PC-3 (cell line): Measurements from ENCODE around the gene ZPBP. TPM values are rescaled to one million over a fixed set of nuclear protein-coding genes. Genes with fewer than 3 reads are reported as not detected.

Experiments
- ATAC-seq: fragments of 200-7000 bp; cut with Tn5 transposase; 2 replicates; pipeline ENCODE4 v1.9.1; 2020; ENCODE audit warnings: mild to moderate bottlenecking, moderate library complexity
- BruUV-seq: library from RNA; stranded (reverse); fragments of 400-500 nt; replicated peaks from 2 replicates; lab custom pipeline; 2021; lab: Mats Ljungman, UMichigan
- CTCF ChIA-PET: fragments of 300-600 bp; sonication (Branson Sonifier 250); formaldehyde crosslinking; loops from one replicate; lab custom pipeline; 2022; ENCODE audit warnings: antibody characterized with exemption; lab: Charles Lee
- POLR2A ChIA-PET: fragments of 300-600 bp; sonication (Branson Sonifier 250); formaldehyde crosslinking; loops from one replicate; lab custom pipeline; 2022; ENCODE audit warnings: antibody characterized with exemption; ENCODE audit not compliant: unreplicated experiment; lab: Charles Lee
- DNase-seq: peaks from one replicate; pipeline ENCODE4 v3.0.0-alpha.2; 2015
- H2AFZ ChIP-seq: fragments of 300-600 bp; sonication (generic); 2 replicates; pipeline ENCODE4 v1.6.0; 2016; ENCODE audit warnings: antibody characterized with exemption, low read length
- H3F3A ChIP-seq: fragments of 300-600 bp; sonication (generic); one replicate; pipeline ENCODE4 v1.6.0; 2017; ENCODE audit warnings: antibody characterized with exemption, low read length, control low read depth, mild to moderate bottlenecking; ENCODE audit not compliant: unreplicated experiment
- H3K27ac ChIP-seq: fragments of 300-600 bp; sonication (generic); 2 replicates; pipeline ENCODE4 v1.5.1; 2016; ENCODE audit warnings: mild to moderate bottlenecking, low read length
- H3K27me3 ChIP-seq: fragments of 300-600 bp; sonication (generic); 2 replicates; pipeline ENCODE4 v1.6.1; 2016; ENCODE audit warnings: low read length, mixed read lengths
- H3K36me3 ChIP-seq: fragments of 300-600 bp; sonication (generic); 2 replicates; pipeline ENCODE4 v1.6.1; 2016; ENCODE audit warnings: low read depth, mixed run types, low read length, mixed read lengths
- H3K4me1 ChIP-seq: fragments of 300-600 bp; sonication (generic); 2 replicates; pipeline ENCODE4 v1.5.1; 2016; ENCODE audit warnings: low read length; ENCODE audit not compliant: insufficient read depth
- H3K4me2 ChIP-seq: fragments of 300-600 bp; sonication (generic); 2 replicates; pipeline ENCODE4 v1.6.0; 2016; ENCODE audit warnings: low read length
- H3K4me3 ChIP-seq: fragments of 300-600 bp; sonication (generic); 2 replicates; pipeline ENCODE4 v1.5.1; 2016; ENCODE audit warnings: mild to moderate bottlenecking, low read length, mixed read lengths
- H3K79me2 ChIP-seq: fragments of 300-600 bp; sonication (generic); 2 replicates; pipeline ENCODE4 v1.6.1; 2017; ENCODE audit warnings: low read length, mixed read lengths
- H3K9ac ChIP-seq: fragments of 300-600 bp; sonication (generic); 2 replicates; pipeline ENCODE4 v1.6.0; 2016; ENCODE audit warnings: mild to moderate bottlenecking, low read length
- H3K9me2 ChIP-seq: fragments of 300-600 bp; sonication (generic); replicated peaks from 2 replicates; pipeline ENCODE4 v1.6.1; 2016; ENCODE audit warnings: mixed run types, low read length, mixed read lengths
- H3K9me3 ChIP-seq: fragments of 300-600 bp; sonication (generic); 2 replicates; pipeline ENCODE4 v1.6.1; 2016; ENCODE audit warnings: low read length, mixed read lengths
- H4K20me1 ChIP-seq: fragments of 300-600 bp; sonication (generic); 2 replicates; pipeline ENCODE4 v1.6.1; 2016; ENCODE audit warnings: low read length, mixed read lengths
- CTCF ChIP-seq: fragments of 300-600 bp; sonication (generic); conservative IDR thresholded peaks from 2 replicates; pipeline ENCODE4 v1.5.1; 2017; ENCODE audit warnings: antibody characterized with exemption, low read depth, mild to moderate bottlenecking, low read length
- EZH2 ChIP-seq: fragments of 300-600 bp; sonication (generic); IDR thresholded peaks from one replicate; pipeline ENCODE4 v1.6.1; 2017; ENCODE audit warnings: antibody characterized with exemption, mild to moderate bottlenecking, low read length; ENCODE audit not compliant: unreplicated experiment
- EZH2phosphoT487 ChIP-seq: fragments of 300-600 bp; sonication (generic); IDR thresholded peaks from 2 replicates; pipeline ENCODE4 v1.6.1; 2018; ENCODE audit warnings: mild to moderate bottlenecking, antibody characterized with exemption, low read length, borderline replicate concordance
- intact Hi-C: fragments of 100-400 bp; cut with micrococcal nuclease; formaldehyde crosslinking; loops from 2 replicates; pipeline ENCODE4 v1.9.0; 2023
- total RNA-seq: library from RNA; depleted of rRNA; stranded (reverse); fragments of >200 nt; gene quantifications from 2 replicates; pipeline ENCODE4 v1.2.3, GENCODE V29; 2014

The ZPBP gene
- total RNA-seq, 1 experiment from 2014 or later, result not detected

GRCh38 chr7:49911909-49912308 is 181.1 kb downstream of the ZPBP start:
- Histone ChIP-seq H3K27ac (no peak overlapping the region), H3K9me3 (no peaks in the 10 kb centered on the region), H3K9me2 (no peaks in the 10 kb centered on the region), H3K4me2 (no peak overlapping the region), H3K27me3 (no peaks in the 10 kb centered on the region), H3K4me3 (no peak overlapping the region), H3K9ac (no peak overlapping the region), H2AFZ (no peak overlapping the region), H3F3A (no peaks in the 10 kb centered on the region), H4K20me1 (no peaks in the 10 kb centered on the region), H3K4me1 (no peaks in the 10 kb centered on the region), H3K36me3 (no peaks in the 10 kb centered on the region), H3K79me2 (no peaks in the 10 kb centered on the region)
- ATAC-seq (no peak), DNase-seq (no peak)
- intact Hi-C loops, result no loop called here
- TF ChIP-seq CTCF (no peak), EZH2phosphoT487 (no peak), EZH2 (no peak)
- POLR2A ChIA-PET, result no interaction called here
- BruUV-seq, result no TSS peak
- CTCF ChIA-PET, result no interaction called here

GRCh38 chr7:49894543-49894942 is 198.5 kb downstream of the ZPBP start:
- ChIA-PET POLR2A (no interaction called here), CTCF (no interaction called here)
- H3K9ac ChIP-seq, result no peak overlapping the region
- BruUV-seq, result no TSS peak
- no peaks in the 10 kb centered on the region for H3K79me2 ChIP-seq
- H3K27me3 ChIP-seq, result peaks cover 37% of the 10 kb centered on the region
- no peak overlapping the region for H3K4me3 ChIP-seq
- H3K27ac ChIP-seq, result no peak overlapping the region
- H3K9me2 ChIP-seq, result no peaks in the 10 kb centered on the region
- intact Hi-C loops, result no loop called here
- no peaks in the 10 kb centered on the region for H3K4me1 ChIP-seq
- ATAC-seq (no peak), DNase-seq (no peak)
- no peaks in the 10 kb centered on the region for H3K9me3 ChIP-seq
- H3F3A ChIP-seq, result no peaks in the 10 kb centered on the region
- no peaks in the 10 kb centered on the region for H3K36me3 ChIP-seq
- TF ChIP-seq CTCF, result no peak
- no peak for TF ChIP-seq EZH2
- no peak for TF ChIP-seq EZH2phosphoT487
- no peak overlapping the region for H2AFZ ChIP-seq
- H4K20me1 ChIP-seq, result no peaks in the 10 kb centered on the region
- no peak overlapping the region for H3K4me2 ChIP-seq

- Histone ChIP-seq H3K9ac (no peak overlapping the region), H3K9me3 (no peaks in the 10 kb centered on the region), H4K20me1 (no peaks in the 10 kb centered on the region), H3K27ac (no peak overlapping the region), H3K36me3 (no peaks in the 10 kb centered on the region), H3K4me1 (no peaks in the 10 kb centered on the region), H3F3A (no peaks in the 10 kb centered on the region), H2AFZ (no peak overlapping the region), H3K4me2 (no peak overlapping the region), H3K4me3 (no peak overlapping the region), H3K79me2 (no peaks in the 10 kb centered on the region), H3K27me3 (peaks cover 50% of the 10 kb centered on the region), H3K9me2 (no peaks in the 10 kb centered on the region)
- no peak for TF ChIP-seq CTCF
- no peak for TF ChIP-seq EZH2
- TF ChIP-seq EZH2phosphoT487, result no peak
- ATAC-seq (no peak), DNase-seq (no peak)
- intact Hi-C loops, result no loop called here
- POLR2A ChIA-PET, result no interaction called here
- CTCF ChIA-PET, result no interaction called here
- BruUV-seq, result no TSS peak
Observed at GRCh38 chr7:49893131-49893530, 199.9 kb downstream of the ZPBP start.
